Heart left ventricle (tissue), 13 donors: ENCODE data around the gene SETD6.

Source experiments
- CTCF ChIP-seq, 12 donors: fragments of 200-600 bp; sonication (generic) in 4 of 12; IDR thresholded peaks; one replicate each; pipeline versions ENCODE4 v1.5.0 to v1.8.0; 2018 to 2022; ENCODE audit warnings: antibody characterized with exemption in 12 of 12, mild to moderate bottlenecking in 5 of 12
- POLR2A ChIP-seq, 2 donors: fragments of 450-650 bp; IDR thresholded peaks; one replicate each; pipeline ENCODE4 v1.6.1; 2017; ENCODE audit warnings: antibody characterized with exemption in 2 of 2, mild to moderate bottlenecking in 2 of 2, moderate library complexity in 2 of 2
- donor health status: ischemic (EF 13 %, LVEDD 7.1; RV severe dilation, severe dysfunction).
- donor health status: DM: no; HTN: yes; CAD: no.
- donor health status: DM: no; HTN: no; CAD: no.
- donor health status: ischemic (EF 25% LVEDD 6.9; RV normal size, moderate dysfunction).
- donor health status: ischemic (EF 25% LVEDD 5.7; RV mildly dilated, moderate dysfunction).
- donor health status: ischemic (EF 35%, LVEDD 5.7; RV mildly dilated, moderate dysfunction).
- donor health status: nonischemic (EF 11% LVEDD 7.7; RV severe dilation, severe dysfunction).
- donor health status: DM: yes; HTN: yes; CAD: no.
- donor health status: PGD.
- donor health status: ischemic (EF 29% LVEDD 5.4; RV normal size, mild dysfunction).
- donor health status: nonischemic (EF 23%, LVEDD 6.1; RV moderate dilation, normal function).

- TF ChIP-seq CTCF (IDR thresholded peaks at IDR 0.05) (no peak), POLR2A (IDR thresholded peaks at IDR 0.05) (no peak)
Observed at GRCh38 chr16:58472827-58473226, 42.5 kb upstream of the SETD6 start.
